MM.1S (cell line): ENCODE results near the gene RBM18.

Experiments used
- DNase-seq: peaks from one replicate; pipeline ENCODE4 v3.0.0-alpha.2; 2015
- H2AFZ ChIP-seq: fragments of 300-600 bp; sonication (generic); 2 replicates; pipeline ENCODE4 v1.6.0; 2016; ENCODE audit warnings: antibody characterized with exemption, low read length
- H3F3A ChIP-seq: fragments of 300-600 bp; sonication (generic); 2 replicates; pipeline ENCODE4 v1.6.1; 2016; ENCODE audit warnings: mild to moderate bottlenecking, antibody characterized with exemption, low read length, moderate library complexity, mixed read lengths; ENCODE audit not compliant: insufficient read depth
- H3K27ac ChIP-seq: fragments of 300-600 bp; sonication (generic); 2 replicates; pipeline ENCODE4 v1.5.1; 2016; ENCODE audit warnings: mild to moderate bottlenecking, low read length
- H3K27me3 ChIP-seq: fragments of 300-600 bp; sonication (generic); replicated peaks from 2 replicates; pipeline ENCODE4 v1.6.0; 2016; ENCODE audit warnings: low read length; ENCODE audit not compliant: insufficient read depth
- H3K36me3 ChIP-seq: fragments of 300-600 bp; sonication (generic); replicated peaks from 2 replicates; pipeline ENCODE4 v1.6.1; 2016; ENCODE audit warnings: mild to moderate bottlenecking, low read length, mixed read lengths; ENCODE audit not compliant: insufficient read depth
- H3K4me1 ChIP-seq: fragments of 300-600 bp; sonication (generic); 2 replicates; pipeline ENCODE4 v1.6.1; 2016; ENCODE audit warnings: low read length, mixed read lengths
- H3K4me2 ChIP-seq: fragments of 300-600 bp; sonication (generic); 2 replicates; pipeline ENCODE4 v1.6.0; 2016; ENCODE audit warnings: low read depth, low read length
- H3K4me3 ChIP-seq: fragments of 300-600 bp; sonication (generic); 2 replicates; pipeline ENCODE4 v1.5.1; 2016; ENCODE audit warnings: low read length, mixed read lengths
- H3K79me2 ChIP-seq: fragments of 300-600 bp; sonication (generic); 2 replicates; pipeline ENCODE4 v1.6.1; 2016; ENCODE audit warnings: mixed run types, low read length, mixed read lengths
- H3K9ac ChIP-seq: fragments of 300-600 bp; sonication (generic); 2 replicates; pipeline ENCODE4 v1.6.1; 2016; ENCODE audit warnings: low read length, mixed read lengths
- H3K9me2 ChIP-seq: fragments of 300-600 bp; sonication (generic); replicated peaks from 2 replicates; pipeline ENCODE4 v1.6.1; 2016; ENCODE audit warnings: mild to moderate bottlenecking, low read length, mixed read lengths; ENCODE audit not compliant: insufficient read depth
- H3K9me3 ChIP-seq: fragments of 300-600 bp; sonication (generic); replicated peaks from 2 replicates; pipeline ENCODE4 v1.6.1; 2016; ENCODE audit warnings: mild to moderate bottlenecking, low read length, mixed read lengths; ENCODE audit not compliant: insufficient read depth
- H4K20me1 ChIP-seq: fragments of 300-600 bp; sonication (generic); 2 replicates; pipeline ENCODE4 v1.6.1; 2016; ENCODE audit warnings: mild to moderate bottlenecking, low read length, moderate library complexity, mixed read lengths; ENCODE audit not compliant: insufficient read depth
- EZH2 ChIP-seq: fragments of 300-600 bp; sonication (generic); optimal IDR thresholded peaks from 2 replicates; pipeline ENCODE3; 2017; ENCODE audit warnings: low read depth, mild to moderate bottlenecking, antibody characterized with exemption, low read length, mixed read lengths
- EZH2phosphoT487 ChIP-seq: fragments of 300-600 bp; sonication (generic); IDR thresholded peaks from 2 replicates; pipeline ENCODE4 v1.6.1; 2018; ENCODE audit warnings: antibody characterized with exemption, low read length
- TF ChIP-seq, protein P1 (sequence below): fragments of 300-600 bp; sonication (generic); IDR thresholded peaks from 2 replicates; pipeline ENCODE4 v1.5.1; 2016; ENCODE audit warnings: antibody characterized with exemption, low read length, mixed read lengths

The RBM18 gene

DNA sequence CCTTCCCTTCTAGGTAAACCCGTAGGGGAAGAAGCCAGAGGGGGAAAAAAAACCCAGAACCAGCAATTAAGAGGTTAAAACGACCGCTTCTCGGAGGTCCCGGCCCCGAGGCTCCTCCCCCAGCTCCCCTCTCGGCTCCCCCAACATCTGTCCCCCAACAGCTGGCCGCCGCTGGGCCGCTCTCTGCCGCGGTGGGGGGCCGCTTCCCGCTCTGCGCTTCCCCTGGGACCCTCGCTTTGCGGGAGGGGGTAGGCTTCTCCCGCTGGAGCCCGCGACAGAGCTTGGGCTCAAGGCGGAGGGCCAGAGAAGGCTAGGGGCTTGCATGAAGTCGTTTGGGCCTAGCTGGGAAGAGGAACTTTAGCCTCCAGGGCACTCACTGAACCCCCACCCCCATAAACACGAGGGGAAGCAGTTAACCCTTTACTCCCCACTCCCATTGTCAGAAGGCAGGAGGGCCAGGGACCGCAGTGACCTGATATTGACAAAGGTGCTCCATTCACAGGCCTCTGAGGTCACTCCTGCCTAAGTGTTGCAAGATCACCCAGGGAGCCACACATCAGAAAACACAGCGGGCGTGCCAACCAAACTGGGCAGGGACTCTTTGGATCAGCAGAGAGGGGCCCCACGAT is 43.3 kb downstream of the RBM18 start:
- no peak overlapping the region for H3K9ac ChIP-seq
- H3K27ac ChIP-seq = no peak overlapping the region
- no peak overlapping the region for H3K4me3 ChIP-seq
- no peak overlapping the region for H3K4me2 ChIP-seq
- peaks cover 35% of the 10 kb centered on the region for H3K27me3 ChIP-seq
- no peaks in the 10 kb centered on the region for H3K9me2 ChIP-seq
- no peaks in the 10 kb centered on the region for H4K20me1 ChIP-seq
- no peak for DNase-seq
- no peak for TF ChIP-seq EZH2
- no peak for TF ChIP-seq EZH2phosphoT487
- TF ChIP-seq, protein P1, sequence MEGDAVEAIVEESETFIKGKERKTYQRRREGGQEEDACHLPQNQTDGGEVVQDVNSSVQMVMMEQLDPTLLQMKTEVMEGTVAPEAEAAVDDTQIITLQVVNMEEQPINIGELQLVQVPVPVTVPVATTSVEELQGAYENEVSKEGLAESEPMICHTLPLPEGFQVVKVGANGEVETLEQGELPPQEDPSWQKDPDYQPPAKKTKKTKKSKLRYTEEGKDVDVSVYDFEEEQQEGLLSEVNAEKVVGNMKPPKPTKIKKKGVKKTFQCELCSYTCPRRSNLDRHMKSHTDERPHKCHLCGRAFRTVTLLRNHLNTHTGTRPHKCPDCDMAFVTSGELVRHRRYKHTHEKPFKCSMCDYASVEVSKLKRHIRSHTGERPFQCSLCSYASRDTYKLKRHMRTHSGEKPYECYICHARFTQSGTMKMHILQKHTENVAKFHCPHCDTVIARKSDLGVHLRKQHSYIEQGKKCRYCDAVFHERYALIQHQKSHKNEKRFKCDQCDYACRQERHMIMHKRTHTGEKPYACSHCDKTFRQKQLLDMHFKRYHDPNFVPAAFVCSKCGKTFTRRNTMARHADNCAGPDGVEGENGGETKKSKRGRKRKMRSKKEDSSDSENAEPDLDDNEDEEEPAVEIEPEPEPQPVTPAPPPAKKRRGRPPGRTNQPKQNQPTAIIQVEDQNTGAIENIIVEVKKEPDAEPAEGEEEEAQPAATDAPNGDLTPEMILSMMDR = no peak
- no peaks in the 10 kb centered on the region for H3K79me2 ChIP-seq
- no peaks in the 10 kb centered on the region for H3K9me3 ChIP-seq
- H3K36me3 ChIP-seq = no peaks in the 10 kb centered on the region
- no peak overlapping the region for H2AFZ ChIP-seq
- H3K4me1 ChIP-seq = no peaks in the 10 kb centered on the region
- H3F3A ChIP-seq = no peaks in the 10 kb centered on the region

DNA sequence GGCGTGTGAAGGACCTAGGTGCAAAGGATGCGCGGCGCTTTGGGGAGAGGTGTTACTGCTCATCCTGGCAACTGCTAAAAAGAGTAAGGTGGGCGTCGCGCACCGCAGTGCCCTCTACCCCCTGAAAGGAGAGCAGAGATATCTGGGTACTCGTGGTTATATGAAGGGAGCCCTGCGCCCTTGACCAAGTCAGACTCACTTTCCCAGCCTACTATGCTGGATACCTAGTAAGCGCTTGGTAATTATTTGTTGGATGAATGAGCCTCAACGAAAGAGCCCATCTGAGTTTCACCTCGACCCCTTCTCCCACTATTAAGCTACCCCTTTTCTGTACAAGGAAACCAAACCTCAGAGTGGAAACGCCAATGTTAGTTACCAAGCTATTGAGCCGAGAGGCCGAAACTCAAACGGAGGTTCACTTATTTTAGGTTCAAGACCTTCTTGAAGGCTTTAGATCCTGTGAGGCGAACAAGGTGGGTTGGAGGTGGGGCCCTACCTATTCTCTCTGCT is 43.9 kb downstream of the RBM18 start:
- H3K79me2 ChIP-seq = no peaks in the 10 kb centered on the region
- H3K4me3 ChIP-seq = no peak overlapping the region
- H3K9me2 ChIP-seq = no peaks in the 10 kb centered on the region
- H3K4me1 ChIP-seq = no peaks in the 10 kb centered on the region
- no peak overlapping the region for H3K27ac ChIP-seq
- no peak overlapping the region for H3K9ac ChIP-seq
- peaks cover 35% of the 10 kb centered on the region for H3K27me3 ChIP-seq
- H4K20me1 ChIP-seq = no peaks in the 10 kb centered on the region
- no peaks in the 10 kb centered on the region for H3K9me3 ChIP-seq
- H3K36me3 ChIP-seq = no peaks in the 10 kb centered on the region
- TF ChIP-seq, protein P1 = no peak
- TF ChIP-seq EZH2phosphoT487 (no peak), EZH2 (no peak)
- no peak overlapping the region for H2AFZ ChIP-seq
- no peak for DNase-seq
- H3K4me2 ChIP-seq = no peak overlapping the region
- H3F3A ChIP-seq = no peaks in the 10 kb centered on the region

DNA sequence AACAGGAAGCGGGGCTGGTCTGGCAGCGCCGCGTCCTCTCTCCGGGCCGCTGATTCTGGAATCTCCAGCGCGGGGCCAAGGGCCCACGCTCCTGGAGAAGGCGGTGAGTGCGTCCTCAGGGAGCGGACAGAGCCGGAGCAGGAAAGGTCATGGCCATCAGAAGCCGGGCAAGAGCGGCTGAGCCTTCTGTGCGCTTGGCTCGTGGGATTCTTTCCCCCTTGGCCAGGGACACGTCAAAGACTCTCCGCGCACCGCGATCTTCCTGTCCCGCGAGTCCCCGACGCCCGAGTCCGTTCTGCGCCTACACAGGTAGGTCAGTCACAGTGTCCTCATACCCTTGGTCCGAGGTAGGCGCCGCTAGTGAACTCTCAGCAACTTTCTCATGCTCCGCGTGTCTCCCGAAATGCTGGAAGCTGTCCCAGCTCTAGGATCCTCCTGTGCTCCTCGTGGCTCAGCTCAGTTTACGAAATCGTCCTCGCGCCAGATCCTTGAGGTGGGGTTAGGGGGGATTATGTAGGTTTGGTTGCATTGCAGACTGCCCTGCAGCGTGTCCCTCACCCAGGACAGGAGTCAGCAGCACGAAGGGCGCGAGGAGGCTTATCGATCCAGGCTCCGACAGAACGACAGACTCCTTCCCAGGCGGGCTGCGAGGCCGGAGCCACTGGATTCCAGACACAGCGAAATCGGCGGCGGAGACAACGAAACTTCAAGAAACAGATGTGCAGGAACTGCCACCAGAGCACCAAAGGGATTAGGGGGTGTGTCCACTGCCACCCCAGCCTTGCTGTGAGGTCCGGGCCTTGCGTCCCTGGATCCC is 44.6 kb downstream of the RBM18 start:
- Histone ChIP-seq H3F3A (no peaks in the 10 kb centered on the region), H3K36me3 (no peaks in the 10 kb centered on the region), H3K27ac (no peak overlapping the region), H3K79me2 (no peaks in the 10 kb centered on the region), H3K9me2 (no peaks in the 10 kb centered on the region), H3K9me3 (no peaks in the 10 kb centered on the region), H3K4me3 (no peak overlapping the region), H3K27me3 (peaks cover 35% of the 10 kb centered on the region), H2AFZ (no peak overlapping the region), H3K9ac (no peak overlapping the region), H3K4me2 (no peak overlapping the region), H4K20me1 (no peaks in the 10 kb centered on the region), H3K4me1 (no peaks in the 10 kb centered on the region)
- TF ChIP-seq EZH2phosphoT487 = no peak
- TF ChIP-seq, protein P1 = no peak
- TF ChIP-seq EZH2 = no peak
- DNase-seq = no peak
